ENCODE measurements around the gene C1orf21. TPM values are rescaled to one million over a fixed set of nuclear protein-coding genes. Genes with fewer than 3 reads are reported as not detected.
A peak's percentile ranks its signal among the peaks of the same experiment; 100 is the strongest.

Gene C1orf21
- total RNA-seq, 1 donor from 2014 or later: 31.8 TPM

- Mint-ChIP-seq H3K9me3 (ENCODE audit: unreplicated experiment) (peaks cover 10% of the 10 kb centered on the region), H3K36me3 (ENCODE audit: unreplicated experiment) (peaks cover 6% of the 10 kb centered on the region), H3K27ac (ENCODE audit: unreplicated experiment) (peak overlapping the region; percentile 11), H3K27me3 (ENCODE audit: unreplicated experiment) (no peaks in the 10 kb centered on the region), H3K4me1 (ENCODE audit: unreplicated experiment) (peaks cover 4% of the 10 kb centered on the region), H3K4me3 (ENCODE audit: unreplicated experiment) (no peak overlapping the region)
- DNase-seq (ENCODE audit: extremely low spot score, unreplicated experiment): no peak
- no peak for TF ChIP-seq CTCF (IDR thresholded peaks at IDR 0.05)
These were observed 190.0 kb downstream of the C1orf21 start for GRCh38 chr1:184576822-184577221.

GRCh38 chr1:184577319-184577718, 190.5 kb downstream of the C1orf21 start:
- H3K27me3 Mint-ChIP-seq (ENCODE audit: unreplicated experiment): no peaks in the 10 kb centered on the region
- H3K36me3 Mint-ChIP-seq (ENCODE audit: unreplicated experiment): peaks cover 6% of the 10 kb centered on the region
- DNase-seq (ENCODE audit: extremely low spot score, unreplicated experiment): no peak
- H3K4me1 Mint-ChIP-seq (ENCODE audit: unreplicated experiment): peaks cover 4% of the 10 kb centered on the region
- TF ChIP-seq CTCF (IDR thresholded peaks at IDR 0.05): no peak
- H3K27ac Mint-ChIP-seq (ENCODE audit: unreplicated experiment): no peak overlapping the region
- H3K4me3 Mint-ChIP-seq (ENCODE audit: unreplicated experiment): no peak overlapping the region
- peaks cover 10% of the 10 kb centered on the region for H3K9me3 Mint-ChIP-seq (ENCODE audit: unreplicated experiment)

GRCh38 chr1:184582411-184582810, 195.6 kb downstream of the C1orf21 start:
- Mint-ChIP-seq H3K27ac (ENCODE audit: unreplicated experiment) (no peak overlapping the region), H3K27me3 (ENCODE audit: unreplicated experiment) (no peaks in the 10 kb centered on the region), H3K4me1 (ENCODE audit: unreplicated experiment) (peaks cover 2% of the 10 kb centered on the region), H3K4me3 (ENCODE audit: unreplicated experiment) (no peak overlapping the region), H3K9me3 (ENCODE audit: unreplicated experiment) (peaks cover 10% of the 10 kb centered on the region), H3K36me3 (ENCODE audit: unreplicated experiment) (peaks cover 6% of the 10 kb centered on the region)
- DNase-seq (ENCODE audit: extremely low spot score, unreplicated experiment): no peak
- TF ChIP-seq CTCF (IDR thresholded peaks at IDR 0.05): no peak

GRCh38 chr1:184583849-184584248, 197.0 kb downstream of the C1orf21 start:
- TF ChIP-seq CTCF (IDR thresholded peaks at IDR 0.05): peak; percentile 23
- Mint-ChIP-seq H3K4me1 (ENCODE audit: unreplicated experiment) (no peaks in the 10 kb centered on the region), H3K36me3 (ENCODE audit: unreplicated experiment) (peaks cover 6% of the 10 kb centered on the region), H3K9me3 (ENCODE audit: unreplicated experiment) (peaks cover 10% of the 10 kb centered on the region), H3K4me3 (ENCODE audit: unreplicated experiment) (no peak overlapping the region), H3K27ac (ENCODE audit: unreplicated experiment) (no peak overlapping the region), H3K27me3 (ENCODE audit: unreplicated experiment) (no peaks in the 10 kb centered on the region)
- DNase-seq (ENCODE audit: extremely low spot score, unreplicated experiment): no peak

- peaks cover 12% of the 10 kb centered on the region for H3K36me3 Mint-ChIP-seq (ENCODE audit: unreplicated experiment)
These were observed 201.9 kb downstream of the C1orf21 start for GRCh38 chr1:184588701-184589100.

More at GRCh38 chr1:184588701-184589100, 201.9 kb downstream of the C1orf21 start:
- Mint-ChIP-seq H3K4me3 (ENCODE audit: unreplicated experiment) (no peak overlapping the region), H3K27ac (ENCODE audit: unreplicated experiment) (no peak overlapping the region), H3K4me1 (ENCODE audit: unreplicated experiment) (no peaks in the 10 kb centered on the region), H3K9me3 (ENCODE audit: unreplicated experiment) (no peaks in the 10 kb centered on the region), H3K27me3 (ENCODE audit: unreplicated experiment) (no peaks in the 10 kb centered on the region)
- DNase-seq (ENCODE audit: extremely low spot score, unreplicated experiment): no peak
- TF ChIP-seq CTCF (IDR thresholded peaks at IDR 0.05): no peak
